ENCODE results near the gene CCDC198. TPM values are rescaled to one million over a fixed set of nuclear protein-coding genes. Genes with fewer than 3 reads are reported as not detected.

Gene CCDC198, protein sequence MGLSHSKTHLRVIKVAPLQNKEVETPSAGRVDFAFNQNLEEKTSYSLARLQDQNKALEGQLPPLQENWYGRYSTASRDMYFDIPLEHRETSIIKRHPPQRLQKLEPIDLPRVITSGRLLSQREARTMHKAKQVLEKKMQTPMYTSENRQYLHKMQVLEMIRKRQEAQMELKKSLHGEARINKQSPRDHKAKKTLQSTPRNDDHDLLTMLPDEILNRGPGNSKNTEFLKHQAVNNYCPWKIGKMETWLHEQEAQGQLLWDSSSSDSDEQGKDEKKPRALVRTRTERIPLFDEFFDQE
- not detected for polyA plus RNA-seq (2013, experiment 1 of 2)
- polyA plus RNA-seq (2013, experiment 2 of 2) = not detected

DNA sequence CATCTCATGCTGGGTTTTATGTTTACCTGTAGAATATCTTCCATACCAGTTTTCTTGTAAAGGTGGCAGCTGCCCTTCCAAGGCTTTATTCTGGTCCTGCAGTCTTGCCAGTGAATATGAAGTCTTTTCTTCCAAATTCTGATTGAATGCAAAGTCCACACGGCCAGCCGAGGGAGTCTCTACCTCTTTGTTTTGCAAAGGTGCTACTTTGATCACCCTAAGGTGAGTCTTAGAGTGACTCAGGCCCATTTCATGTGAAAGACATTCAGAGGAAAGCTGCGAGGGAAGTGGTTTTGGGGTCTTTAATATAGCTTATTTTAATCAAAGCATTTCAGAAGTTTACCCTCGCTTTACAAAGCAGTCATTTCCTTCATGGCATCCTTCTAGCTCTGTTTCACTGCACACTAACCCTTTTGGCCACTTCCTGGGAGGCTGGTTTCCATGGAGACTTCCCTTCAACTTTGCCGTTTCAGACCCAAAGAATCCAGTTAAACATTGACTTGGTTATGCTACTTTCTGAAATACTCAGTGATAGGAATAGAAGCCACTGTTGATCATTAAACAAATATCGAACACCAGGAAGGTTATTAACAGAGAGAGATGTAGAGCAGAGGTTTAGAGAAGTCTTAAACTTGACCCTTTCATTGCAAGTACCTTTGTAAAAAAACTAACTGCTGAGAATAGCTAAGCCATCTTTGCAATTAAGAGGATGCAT is at the start of gene CCDC198:
TSS of gene CCDC198 (minus strand) at position 391 of the 715 bp plus-strand sequence. CDS start at position 249, 142 bp downstream.
- Histone ChIP-seq H3K4me3 (ENCODE audit: low read length) (no peak within 1 kb of the TSS), H3K4me1 (ENCODE audit: insufficient read depth, low read length) (peaks cover 17% of the 10 kb centered on the region), H3K36me3 (ENCODE audit: insufficient read depth, low read length) (no peaks in the 10 kb centered on the region), H3K27me3 (ENCODE audit: insufficient read depth, low read length) (no peaks in the 10 kb centered on the region), H3K9ac (ENCODE audit: low read depth, low read length) (no peak within 1 kb of the TSS), H3K27ac (ENCODE audit: low read depth, low read length) (no peak within 1 kb of the TSS), H3K9me3 (ENCODE audit: insufficient read depth, low read depth, low read length) (no peaks in the 10 kb centered on the region)
- 53% methylated on average over 5 of the region's 6 CpGs for WGBS

DNA sequence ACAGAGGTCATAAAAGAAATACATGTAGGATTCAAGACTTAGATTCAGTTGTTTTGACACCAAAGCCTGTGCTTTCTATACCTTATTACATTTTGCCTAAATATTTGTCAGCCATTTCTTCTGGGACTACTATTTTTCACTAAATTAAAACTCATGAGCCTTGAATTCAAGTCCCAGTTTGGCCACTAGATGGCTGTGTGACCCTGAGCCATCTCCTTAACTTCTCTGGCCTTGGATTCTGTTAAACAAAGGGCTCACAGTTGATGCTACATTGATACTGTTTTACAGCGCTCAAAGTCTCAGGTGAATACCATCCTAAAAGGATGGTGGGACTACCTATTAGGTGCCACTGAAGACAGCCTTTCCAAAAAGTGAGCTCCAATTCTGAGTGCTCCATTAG is 39.6 kb upstream of the CCDC198 start:
- H3K4me3 ChIP-seq (ENCODE audit: low read length) = no peak overlapping the region
- WGBS = 83% methylated on average over 1 of the region's 1 CpG
- no peak overlapping the region for H3K27ac ChIP-seq (ENCODE audit: low read depth, low read length)
- H3K36me3 ChIP-seq (ENCODE audit: insufficient read depth, low read length) = no peaks in the 10 kb centered on the region
- H3K27me3 ChIP-seq (ENCODE audit: insufficient read depth, low read length) = no peaks in the 10 kb centered on the region
- no peak overlapping the region for H3K9ac ChIP-seq (ENCODE audit: low read depth, low read length)
- H3K9me3 ChIP-seq (ENCODE audit: insufficient read depth, low read depth, low read length) = no peaks in the 10 kb centered on the region
- no peaks in the 10 kb centered on the region for H3K4me1 ChIP-seq (ENCODE audit: insufficient read depth, low read length)

DNA sequence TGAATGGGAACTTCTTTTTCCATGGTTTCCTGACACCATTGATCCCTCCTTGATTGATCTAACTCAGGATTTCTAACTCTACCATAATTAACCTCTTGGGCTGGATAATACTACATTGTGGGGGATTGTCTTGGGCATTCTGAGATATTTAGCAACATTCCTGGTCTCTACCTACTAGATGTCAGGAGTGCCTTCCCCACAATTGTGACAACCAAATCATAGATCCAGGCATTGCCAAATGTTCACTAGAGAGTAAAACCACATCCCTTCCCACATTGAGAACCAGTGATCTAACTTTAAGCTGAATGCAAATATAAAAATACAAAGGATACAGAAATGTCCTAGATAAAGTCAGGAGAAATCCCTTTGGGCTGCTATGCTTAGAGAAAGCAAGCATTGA is 36.9 kb upstream of the CCDC198 start:
- no peaks in the 10 kb centered on the region for H3K27me3 ChIP-seq (ENCODE audit: insufficient read depth, low read length)
- no peaks in the 10 kb centered on the region for H3K36me3 ChIP-seq (ENCODE audit: insufficient read depth, low read length)
- no peak overlapping the region for H3K27ac ChIP-seq (ENCODE audit: low read depth, low read length)
- no peaks in the 10 kb centered on the region for H3K4me1 ChIP-seq (ENCODE audit: insufficient read depth, low read length)
- no peak overlapping the region for H3K9ac ChIP-seq (ENCODE audit: low read depth, low read length)
- no peak overlapping the region for H3K4me3 ChIP-seq (ENCODE audit: low read length)
- no peaks in the 10 kb centered on the region for H3K9me3 ChIP-seq (ENCODE audit: insufficient read depth, low read depth, low read length)

DNA sequence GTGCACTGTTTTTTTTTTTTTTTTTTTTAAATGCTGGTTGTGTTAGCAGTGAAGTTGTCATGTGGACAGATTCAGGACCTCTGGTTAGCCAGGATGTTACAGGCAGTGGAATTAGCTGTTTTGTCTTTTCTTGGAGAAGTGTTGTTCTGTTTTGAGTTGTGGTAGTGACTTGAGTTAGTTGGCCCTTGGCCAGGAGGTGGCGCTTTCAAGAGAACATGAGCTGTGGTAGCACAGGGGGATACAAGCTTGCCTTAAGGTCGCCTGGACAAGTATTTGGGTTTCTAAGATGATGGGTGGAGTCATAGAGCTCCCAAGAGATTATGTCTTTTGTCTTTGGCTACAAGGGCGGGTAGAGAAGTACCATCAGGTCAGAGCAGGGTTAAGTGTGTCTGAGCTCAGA is 33.3 kb upstream of the CCDC198 start:
- no peak overlapping the region for H3K4me3 ChIP-seq (ENCODE audit: low read length)
- no peak overlapping the region for H3K27ac ChIP-seq (ENCODE audit: low read depth, low read length)
- H3K36me3 ChIP-seq (ENCODE audit: insufficient read depth, low read length) = no peaks in the 10 kb centered on the region
- H3K27me3 ChIP-seq (ENCODE audit: insufficient read depth, low read length) = no peaks in the 10 kb centered on the region
- H3K4me1 ChIP-seq (ENCODE audit: insufficient read depth, low read length) = no peaks in the 10 kb centered on the region
- H3K9ac ChIP-seq (ENCODE audit: low read depth, low read length) = no peak overlapping the region
- no peaks in the 10 kb centered on the region for H3K9me3 ChIP-seq (ENCODE audit: insufficient read depth, low read depth, low read length)
- 58% methylated on average over 3 of the region's 3 CpGs for WGBS

DNA sequence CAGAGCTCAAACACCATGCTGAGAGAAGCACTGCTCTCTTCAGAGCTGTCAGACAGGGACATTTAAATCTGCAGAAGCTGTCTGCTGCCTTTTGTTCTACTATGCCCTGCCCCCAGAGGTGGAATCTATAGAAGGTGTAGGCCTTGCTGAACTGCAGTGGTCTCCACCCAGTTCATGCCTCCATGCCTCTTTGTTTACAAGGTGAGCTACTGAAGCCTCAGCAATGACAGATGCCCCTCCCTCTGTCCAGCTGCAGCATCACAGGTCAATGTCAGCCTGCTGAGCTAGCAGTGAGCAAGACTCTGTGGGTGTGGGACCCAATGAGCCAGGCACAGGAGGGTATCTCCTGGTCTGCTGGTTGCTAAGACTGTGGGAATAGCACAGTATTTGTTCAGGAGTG is 25.4 kb upstream of the CCDC198 start:
- Histone ChIP-seq H3K36me3 (ENCODE audit: insufficient read depth, low read length) (no peaks in the 10 kb centered on the region), H3K9ac (ENCODE audit: low read depth, low read length) (no peak overlapping the region), H3K4me1 (ENCODE audit: insufficient read depth, low read length) (no peaks in the 10 kb centered on the region), H3K9me3 (ENCODE audit: insufficient read depth, low read depth, low read length) (no peaks in the 10 kb centered on the region), H3K27ac (ENCODE audit: low read depth, low read length) (no peak overlapping the region), H3K27me3 (ENCODE audit: insufficient read depth, low read length) (no peaks in the 10 kb centered on the region), H3K4me3 (ENCODE audit: low read length) (no peak overlapping the region)

DNA sequence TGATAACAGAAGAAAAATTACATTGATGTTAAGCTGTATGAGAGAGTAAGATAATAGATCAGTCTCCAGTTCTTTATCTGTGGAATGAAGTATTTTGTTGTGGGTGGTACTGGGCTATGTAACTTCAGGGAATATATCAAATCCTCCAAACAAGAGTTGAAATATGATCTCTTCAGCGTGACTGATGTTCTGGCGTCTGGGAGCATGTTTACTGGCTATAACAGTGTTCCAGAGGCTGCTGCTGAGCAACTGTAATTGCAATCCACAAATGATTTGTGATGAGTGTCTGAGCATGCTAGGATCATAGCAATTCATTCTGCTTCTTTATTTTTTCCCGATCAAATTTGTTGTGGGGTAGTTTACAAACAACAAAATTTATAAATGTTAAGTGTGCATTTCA is 18.6 kb upstream of the CCDC198 start:
- WGBS = 83% methylated on average over 2 of the region's 3 CpGs
- no peak overlapping the region for H3K9ac ChIP-seq (ENCODE audit: low read depth, low read length)
- no peaks in the 10 kb centered on the region for H3K4me1 ChIP-seq (ENCODE audit: insufficient read depth, low read length)
- no peaks in the 10 kb centered on the region for H3K27me3 ChIP-seq (ENCODE audit: insufficient read depth, low read length)
- H3K36me3 ChIP-seq (ENCODE audit: insufficient read depth, low read length) = no peaks in the 10 kb centered on the region
- no peak overlapping the region for H3K27ac ChIP-seq (ENCODE audit: low read depth, low read length)
- no peak overlapping the region for H3K4me3 ChIP-seq (ENCODE audit: low read length)
- no peaks in the 10 kb centered on the region for H3K9me3 ChIP-seq (ENCODE audit: insufficient read depth, low read depth, low read length)

DNA sequence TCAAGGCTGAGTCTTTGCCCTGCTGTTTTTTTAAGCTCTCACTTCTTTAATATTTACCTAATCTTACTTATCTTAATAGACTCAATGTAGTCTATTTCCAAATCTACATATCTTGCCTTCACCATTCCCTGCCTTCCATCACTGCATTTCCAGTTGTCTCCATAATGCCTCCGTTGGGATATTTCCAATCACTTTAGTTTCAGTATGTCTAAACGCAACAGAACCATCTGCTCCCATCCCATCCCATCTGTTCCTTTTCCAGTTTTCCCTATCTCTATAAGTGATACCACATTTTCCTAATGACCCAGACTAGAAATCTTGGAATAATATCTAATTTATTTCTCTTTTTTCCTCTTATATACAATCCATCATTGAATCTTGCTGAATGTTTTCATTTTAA is 15.1 kb upstream of the CCDC198 start:
- Histone ChIP-seq H3K4me3 (ENCODE audit: low read length) (no peak overlapping the region), H3K27me3 (ENCODE audit: insufficient read depth, low read length) (no peaks in the 10 kb centered on the region), H3K27ac (ENCODE audit: low read depth, low read length) (no peak overlapping the region), H3K4me1 (ENCODE audit: insufficient read depth, low read length) (no peaks in the 10 kb centered on the region), H3K9me3 (ENCODE audit: insufficient read depth, low read depth, low read length) (no peaks in the 10 kb centered on the region), H3K9ac (ENCODE audit: low read depth, low read length) (no peak overlapping the region), H3K36me3 (ENCODE audit: insufficient read depth, low read length) (no peaks in the 10 kb centered on the region)
- WGBS = 72% methylated on average over 2 of the region's 2 CpGs

DNA sequence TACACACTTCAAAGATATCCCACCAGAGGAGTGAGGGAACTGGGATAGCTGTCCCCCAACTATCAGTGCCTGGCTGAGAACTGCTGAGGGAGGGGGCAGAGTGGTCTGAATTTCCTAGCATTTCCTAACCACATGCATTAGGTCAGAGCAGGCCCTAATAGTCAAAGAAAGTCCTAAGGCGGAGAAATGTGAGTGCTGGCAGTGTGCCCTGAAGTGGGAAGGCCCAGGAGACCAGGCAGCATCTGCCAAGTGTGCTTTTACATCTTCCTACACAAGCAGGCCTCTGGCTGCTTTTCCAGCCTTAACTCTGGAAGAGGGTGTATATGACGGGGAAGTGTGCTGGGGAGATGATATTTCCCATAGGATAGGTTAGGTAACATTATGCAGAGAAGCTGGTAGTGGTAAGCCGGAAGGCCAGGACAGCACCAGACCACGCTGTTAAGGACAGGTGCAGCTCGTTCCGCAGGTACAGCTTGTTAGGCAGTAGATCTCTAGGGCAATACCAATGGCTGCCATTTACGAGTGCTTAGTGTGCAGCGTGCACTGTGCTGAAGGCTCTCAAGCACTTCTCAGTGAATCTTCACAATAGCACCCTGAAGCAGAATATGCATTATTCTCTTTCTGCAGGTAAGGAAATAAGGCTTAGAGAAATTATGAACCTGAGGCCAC is 9.1 kb upstream of the CCDC198 start:
- 94% methylated on average over 8 of the region's 8 CpGs for WGBS
- no peaks in the 10 kb centered on the region for H3K27me3 ChIP-seq (ENCODE audit: insufficient read depth, low read length)

DNA sequence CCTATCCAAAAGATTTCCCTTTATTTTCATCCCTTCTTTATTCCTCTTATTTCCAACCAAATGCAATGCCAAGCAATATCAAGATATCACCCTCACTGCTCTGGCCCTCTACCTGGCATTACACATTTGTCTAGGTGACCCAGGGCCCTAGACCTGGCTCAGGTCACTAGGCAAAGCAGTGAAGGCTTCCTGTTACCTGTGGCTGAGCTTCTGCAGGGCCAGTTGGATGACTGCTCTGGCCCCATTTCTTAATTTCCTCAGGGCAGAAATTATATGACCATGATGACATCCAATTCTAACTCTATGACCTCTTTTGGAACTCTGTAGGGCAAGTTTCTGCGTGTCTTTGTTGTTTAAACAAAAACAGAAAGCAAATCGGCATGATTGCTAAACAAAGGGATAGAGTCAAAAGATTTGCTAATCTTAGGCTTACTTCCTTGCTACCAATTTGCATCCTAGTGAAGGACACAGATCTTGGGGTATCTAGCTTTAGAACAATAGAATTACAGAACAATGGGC is 7.4 kb upstream of the CCDC198 start:
- H3K9me3 ChIP-seq (ENCODE audit: insufficient read depth, low read depth, low read length) = no peaks in the 10 kb centered on the region
- H3K4me3 ChIP-seq (ENCODE audit: low read length) = no peak overlapping the region
- peaks cover 9% of the 10 kb centered on the region for H3K4me1 ChIP-seq (ENCODE audit: insufficient read depth, low read length)
- no peaks in the 10 kb centered on the region for H3K27me3 ChIP-seq (ENCODE audit: insufficient read depth, low read length)
- no peaks in the 10 kb centered on the region for H3K36me3 ChIP-seq (ENCODE audit: insufficient read depth, low read length)
- 61% methylated on average over 2 of the region's 2 CpGs for WGBS
- H3K9ac ChIP-seq (ENCODE audit: low read depth, low read length) = no peak overlapping the region
- no peak overlapping the region for H3K27ac ChIP-seq (ENCODE audit: low read depth, low read length)

More for the DNA sequence above, 9.1 kb upstream of the CCDC198 start:
- Histone ChIP-seq H3K36me3 (ENCODE audit: insufficient read depth, low read length) (no peaks in the 10 kb centered on the region), H3K4me1 (ENCODE audit: insufficient read depth, low read length) (peaks cover 9% of the 10 kb centered on the region), H3K4me3 (ENCODE audit: low read length) (no peak overlapping the region), H3K9ac (ENCODE audit: low read depth, low read length) (no peak overlapping the region), H3K9me3 (ENCODE audit: insufficient read depth, low read depth, low read length) (no peaks in the 10 kb centered on the region), H3K27ac (ENCODE audit: low read depth, low read length) (no peak overlapping the region)

DNA sequence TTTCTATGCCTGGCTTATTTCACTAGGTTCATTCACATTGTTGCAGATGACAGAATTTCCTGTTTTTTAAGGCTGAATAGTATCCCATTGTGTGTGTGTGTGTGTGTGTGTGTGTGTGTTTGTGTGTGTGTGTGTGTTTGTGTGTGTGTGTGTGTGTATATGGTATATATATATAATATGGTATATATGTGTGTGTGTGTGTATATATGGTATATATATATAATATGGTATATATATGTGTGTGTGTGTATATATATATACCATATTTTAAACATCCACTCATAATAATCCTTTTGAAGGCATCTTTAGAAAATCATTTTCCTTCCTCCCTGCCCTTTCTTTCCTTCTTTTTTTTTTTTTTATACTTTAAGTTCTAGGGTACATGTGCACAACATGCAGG is 5.0 kb upstream of the CCDC198 start:
- Histone ChIP-seq H3K27ac (ENCODE audit: low read depth, low read length) (no peak overlapping the region), H3K4me3 (ENCODE audit: low read length) (no peak overlapping the region), H3K9ac (ENCODE audit: low read depth, low read length) (no peak overlapping the region), H3K36me3 (ENCODE audit: insufficient read depth, low read length) (no peaks in the 10 kb centered on the region), H3K9me3 (ENCODE audit: insufficient read depth, low read depth, low read length) (no peaks in the 10 kb centered on the region), H3K27me3 (ENCODE audit: insufficient read depth, low read length) (no peaks in the 10 kb centered on the region), H3K4me1 (ENCODE audit: insufficient read depth, low read length) (peaks cover 14% of the 10 kb centered on the region)

DNA sequence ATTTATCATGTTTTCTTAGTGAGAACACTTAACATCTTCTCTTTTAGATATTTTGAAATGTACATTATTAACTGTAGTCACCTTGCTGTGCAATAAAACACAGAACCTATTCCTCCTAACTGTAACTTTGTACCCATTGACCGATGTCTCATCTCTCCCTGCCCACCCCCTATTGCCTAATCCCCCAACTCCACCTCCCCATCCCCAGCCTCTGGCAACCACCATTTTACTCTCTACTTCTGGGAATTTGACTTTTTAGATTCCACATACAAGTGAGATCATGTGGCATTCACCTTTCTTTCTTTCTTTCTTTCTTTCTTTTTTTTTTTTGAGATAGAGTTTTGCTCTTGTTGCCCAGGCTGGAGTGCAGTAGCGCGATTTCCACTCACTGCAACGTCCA is 4.4 kb upstream of the CCDC198 start:
- H3K27me3 ChIP-seq (ENCODE audit: insufficient read depth, low read length) = no peaks in the 10 kb centered on the region
- no peak overlapping the region for H3K9ac ChIP-seq (ENCODE audit: low read depth, low read length)
- no peak overlapping the region for H3K4me3 ChIP-seq (ENCODE audit: low read length)
- H3K9me3 ChIP-seq (ENCODE audit: insufficient read depth, low read depth, low read length) = no peaks in the 10 kb centered on the region
- H3K27ac ChIP-seq (ENCODE audit: low read depth, low read length) = no peak overlapping the region
- H3K36me3 ChIP-seq (ENCODE audit: insufficient read depth, low read length) = no peaks in the 10 kb centered on the region
- 98% methylated on average over 4 of the region's 4 CpGs for WGBS
- peaks cover 20% of the 10 kb centered on the region for H3K4me1 ChIP-seq (ENCODE audit: insufficient read depth, low read length)

All from HUES64 (cell line).